ENCODE results near the gene C19orf85. TPM values are rescaled to one million over a fixed set of nuclear protein-coding genes. Genes with fewer than 3 reads are reported as not detected.
"Not testable (repeated sequence)": the region's sequence is repeated elsewhere in the genome, so short reads cannot be mapped to it uniquely, and the experiment has no call there.

The C19orf85 gene
- not detected in 2 replicates for total RNA-seq

DNA sequence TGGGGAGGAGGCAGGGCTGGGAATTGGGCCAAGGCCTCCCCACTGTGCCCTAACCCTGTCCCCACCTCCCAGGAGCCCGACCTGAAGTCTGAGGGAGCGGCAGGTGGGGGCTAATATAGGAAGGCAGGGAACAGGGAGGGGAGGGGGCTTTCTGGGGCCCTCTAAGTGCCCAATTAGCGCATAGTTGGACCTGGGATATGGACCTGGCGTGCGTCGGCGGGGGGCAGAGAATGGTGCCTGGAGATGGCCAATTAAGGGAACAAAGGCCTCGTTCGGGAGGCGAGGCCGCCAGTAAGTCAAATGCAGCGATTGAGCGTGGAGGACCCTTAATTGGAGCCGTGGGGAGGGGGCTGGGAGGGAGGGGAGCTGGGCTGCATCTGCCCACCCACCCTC, at the start of gene C19orf85:
TSS of gene C19orf85 (minus strand) at position 90 of the 393 bp plus-strand sequence. CDS start 197 bp downstream, outside the sequence.
- DNase-seq (ENCODE audit: low read depth, low spot score) = no peak

DNA sequence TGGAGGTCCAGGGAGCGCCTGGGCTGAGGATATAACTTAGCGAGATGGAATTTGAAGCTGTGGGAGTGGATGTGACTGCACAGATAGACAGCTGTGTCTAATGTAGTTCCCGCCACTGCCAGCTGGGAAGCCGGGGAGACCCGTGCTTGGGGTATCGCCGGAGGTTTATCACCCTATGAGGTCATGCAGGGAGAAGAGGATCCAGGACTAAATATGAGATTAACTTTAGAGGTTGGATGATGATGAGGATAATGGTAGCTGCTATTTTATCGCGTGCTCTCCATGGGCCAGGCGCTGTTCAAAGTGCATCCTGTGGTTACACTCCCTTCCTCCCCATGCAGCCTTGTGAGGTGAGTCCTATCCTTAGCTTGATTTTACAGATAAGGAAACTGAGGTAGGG, 43.6 kb upstream of the C19orf85 start:
- DNase-seq (ENCODE audit: low read depth, low spot score) = no peak

DNA sequence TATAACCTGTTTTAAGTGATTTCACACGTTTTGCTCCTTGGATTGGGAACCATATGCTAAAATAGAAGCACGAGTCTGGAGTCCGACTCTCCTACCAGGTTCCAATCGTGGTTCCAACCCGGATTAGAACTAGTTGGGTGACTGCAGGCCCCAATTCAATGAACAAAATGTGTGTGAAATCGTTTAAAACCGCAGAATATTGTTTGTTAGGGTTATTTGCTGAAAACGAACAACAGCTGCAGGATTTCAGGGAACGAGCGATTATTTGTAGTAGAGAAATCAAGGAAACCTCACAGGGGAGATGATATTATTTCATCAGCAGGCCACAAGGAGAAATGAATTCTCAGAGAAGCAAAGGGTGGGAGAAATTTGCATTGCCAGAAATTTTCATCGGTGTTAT, 40.4 kb upstream of the C19orf85 start:
- no peak for DNase-seq (ENCODE audit: low read depth, low spot score)

DNA sequence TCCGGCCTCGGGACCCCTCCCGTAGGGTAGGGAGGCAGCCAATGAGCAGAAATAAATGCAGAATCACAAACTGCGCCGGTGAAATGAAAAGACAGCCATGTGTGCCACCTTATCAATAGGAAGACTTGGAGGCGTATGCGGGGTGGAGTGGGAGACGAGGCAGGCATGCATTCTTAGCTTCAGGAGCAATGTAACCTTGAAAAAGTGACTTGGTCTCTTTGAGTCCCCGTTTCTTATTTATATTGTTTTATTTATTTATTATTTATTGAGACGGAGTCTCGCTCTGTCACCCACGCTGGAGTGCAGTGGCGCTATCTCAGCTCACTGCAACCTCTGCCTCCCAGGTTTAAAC, 39.7 kb upstream of the C19orf85 start:
- DNase-seq (ENCODE audit: low read depth, low spot score) = no peak

DNA sequence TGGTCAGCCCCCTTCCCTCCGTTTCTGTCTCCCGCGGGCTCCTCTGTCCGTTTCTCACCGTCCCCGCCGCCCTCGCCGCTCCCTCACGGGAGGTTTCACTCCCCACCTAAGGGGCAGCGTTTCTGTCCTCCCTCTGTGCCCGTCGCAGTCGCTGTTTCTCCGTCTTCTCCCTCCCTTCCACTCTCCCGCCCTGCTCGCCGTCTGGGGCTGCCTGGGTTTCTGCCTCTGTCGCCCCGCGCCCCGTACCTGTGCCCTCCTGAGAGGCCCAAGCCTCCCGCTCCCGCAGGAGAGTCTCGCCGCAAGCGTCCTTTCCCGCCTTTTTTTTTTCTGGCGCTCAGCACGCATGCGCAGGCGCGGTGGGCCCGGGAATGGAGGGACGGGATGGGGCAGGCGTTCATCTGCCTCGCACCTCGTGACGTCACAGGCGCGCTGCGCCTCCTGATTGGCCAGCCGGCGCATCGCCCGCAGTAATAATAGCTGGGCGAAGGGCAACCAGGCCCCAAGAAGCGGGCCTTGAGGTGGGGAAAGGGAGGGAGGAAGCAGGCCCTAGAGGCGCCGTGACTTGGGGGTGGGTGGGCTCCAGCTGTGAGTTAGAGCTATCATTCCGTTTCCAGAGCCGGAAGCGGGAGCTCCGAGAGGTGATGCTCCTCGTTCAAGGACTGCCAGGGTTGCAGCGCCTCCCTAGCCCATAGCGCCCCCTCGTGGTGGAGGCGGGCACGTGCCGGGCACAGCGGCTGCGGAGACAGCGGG, 39.1 kb upstream of the C19orf85 start:
- DNase-seq (ENCODE audit: low read depth, low spot score) = peak; percentile 66

DNA sequence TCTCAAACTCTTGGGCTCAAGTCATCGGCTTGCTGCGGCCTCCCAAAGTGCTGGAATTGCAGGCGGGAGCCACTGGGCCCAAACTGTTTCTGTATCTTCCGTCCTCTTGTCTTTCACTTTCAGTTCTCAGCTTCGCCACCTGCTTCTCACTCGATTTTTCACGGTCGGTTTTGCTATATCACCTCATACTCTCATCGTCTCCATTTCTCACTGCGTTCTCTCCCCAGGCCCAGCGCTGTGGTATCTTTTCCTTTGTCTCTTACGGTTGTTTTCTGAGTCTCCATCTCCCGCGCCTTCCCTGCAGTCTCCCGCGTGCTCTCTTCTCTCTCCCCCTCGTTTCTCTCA, 38.6 kb upstream of the C19orf85 start:
- DNase-seq (ENCODE audit: low read depth, low spot score) = no peak

DNA sequence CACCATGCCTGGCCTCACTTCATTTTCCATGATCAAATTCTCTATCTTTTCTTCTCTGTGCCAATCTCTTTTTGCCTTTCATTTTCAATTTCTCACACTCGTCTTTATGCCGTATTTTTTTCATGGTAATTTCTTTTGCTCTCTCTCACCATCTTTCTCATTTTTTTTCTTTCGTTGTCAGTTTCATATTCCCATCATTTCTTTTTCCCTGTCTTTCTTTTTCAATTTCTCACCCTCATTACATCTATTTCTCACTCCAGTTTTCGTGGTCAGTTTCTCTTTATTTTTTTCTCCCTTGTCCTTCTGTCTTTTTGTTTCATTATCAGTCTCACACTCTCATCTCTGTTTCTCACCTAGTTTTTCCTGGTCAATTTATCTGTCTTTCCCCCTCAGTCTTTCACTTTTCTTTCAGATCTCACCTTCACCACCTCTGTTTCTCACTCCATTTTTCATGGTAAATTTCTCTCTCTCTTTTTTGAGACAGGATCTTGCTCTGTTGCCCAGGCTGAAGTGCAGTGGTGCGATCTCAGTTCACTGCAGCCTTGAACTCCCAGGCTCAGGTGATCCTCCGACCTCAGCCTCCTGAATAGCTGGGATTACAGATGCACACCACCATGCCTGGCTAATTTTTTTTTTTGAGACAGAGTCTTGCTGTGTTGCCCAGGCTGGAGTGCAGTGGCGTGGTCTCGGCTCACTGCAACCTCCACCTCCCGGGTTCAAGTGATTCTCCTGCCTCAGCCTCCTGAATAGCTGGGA, 37.8 kb upstream of the C19orf85 start:
- no peak for DNase-seq (ENCODE audit: low read depth, low spot score)

DNA sequence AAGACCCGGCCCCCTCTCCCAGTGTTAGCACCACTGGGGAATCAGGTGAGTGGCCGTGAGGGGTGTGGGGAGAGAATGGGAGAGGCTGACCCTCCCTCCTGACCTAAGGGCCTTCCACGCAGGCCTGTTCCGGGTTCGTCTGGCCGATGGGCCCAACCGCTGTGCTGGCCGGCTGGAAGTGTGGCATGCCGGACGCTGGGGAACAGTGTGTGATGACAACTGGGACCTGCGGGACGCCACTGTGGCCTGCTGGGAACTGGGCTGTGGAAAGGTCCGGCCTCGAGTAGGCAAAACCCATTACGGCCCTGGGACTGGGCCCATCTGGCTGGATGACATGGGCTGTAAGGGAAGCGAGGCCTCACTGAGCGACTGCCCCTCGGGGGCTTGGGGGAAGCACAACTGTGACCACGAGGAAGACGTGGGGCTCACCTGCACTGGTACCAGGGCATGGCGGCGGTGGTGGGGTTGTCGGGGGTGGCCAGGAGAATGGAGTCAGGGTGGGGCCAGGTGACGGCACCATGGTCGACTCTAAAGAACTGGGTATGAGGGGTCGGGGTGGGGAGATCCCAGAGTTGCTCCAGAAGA, 35.9 kb upstream of the C19orf85 start:
- no peak for DNase-seq (ENCODE audit: low read depth, low spot score)

DNA sequence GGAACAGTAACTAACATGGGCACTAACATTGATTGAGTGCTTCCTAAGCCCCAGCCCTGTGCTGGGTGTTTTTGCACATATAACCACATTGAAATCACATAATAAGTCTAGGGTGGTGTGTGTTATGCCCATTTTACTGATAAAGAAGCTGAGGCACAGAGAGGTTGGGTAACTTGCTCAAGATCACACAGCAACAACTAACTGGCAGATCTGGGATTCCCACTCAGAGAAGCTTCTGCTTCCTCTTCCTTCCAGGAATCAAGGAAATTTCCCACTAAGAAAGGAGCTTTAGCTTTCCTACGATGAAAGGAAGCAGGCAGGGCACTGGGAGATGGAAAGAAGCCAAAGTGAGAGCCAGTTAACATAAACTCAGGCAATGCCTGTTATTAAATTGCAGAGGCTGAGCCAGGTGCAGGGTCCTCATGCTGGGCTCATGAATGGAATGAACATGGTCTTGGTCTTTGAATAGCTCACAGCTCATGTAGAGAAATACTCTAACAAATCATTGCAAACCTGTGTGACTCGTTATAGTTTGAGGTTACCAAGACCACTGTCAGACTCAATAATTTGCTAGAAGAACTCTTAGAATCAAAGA, 33.8 kb upstream of the C19orf85 start:
- no peak for DNase-seq (ENCODE audit: low read depth, low spot score)

DNA sequence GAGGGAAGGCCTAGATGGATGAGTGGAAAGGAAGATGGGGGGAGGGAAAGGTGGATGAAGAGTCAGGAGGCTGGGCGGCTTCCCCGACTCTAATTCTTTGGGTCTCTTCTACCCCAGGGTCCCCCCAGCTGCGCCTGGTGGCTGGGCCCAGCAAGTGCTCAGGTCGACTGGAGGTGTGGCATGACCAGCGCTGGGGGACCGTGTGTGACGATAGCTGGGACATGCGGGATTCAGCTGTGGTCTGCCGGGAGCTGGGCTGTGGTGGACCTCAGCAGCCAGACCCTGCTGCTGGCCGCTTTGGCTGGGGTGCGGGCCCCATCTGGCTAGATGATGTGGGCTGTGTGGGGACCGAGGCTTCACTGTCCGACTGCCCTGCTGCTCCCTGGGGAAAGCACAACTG, 33.2 kb upstream of the C19orf85 start:
- no peak for DNase-seq (ENCODE audit: low read depth, low spot score)

DNA sequence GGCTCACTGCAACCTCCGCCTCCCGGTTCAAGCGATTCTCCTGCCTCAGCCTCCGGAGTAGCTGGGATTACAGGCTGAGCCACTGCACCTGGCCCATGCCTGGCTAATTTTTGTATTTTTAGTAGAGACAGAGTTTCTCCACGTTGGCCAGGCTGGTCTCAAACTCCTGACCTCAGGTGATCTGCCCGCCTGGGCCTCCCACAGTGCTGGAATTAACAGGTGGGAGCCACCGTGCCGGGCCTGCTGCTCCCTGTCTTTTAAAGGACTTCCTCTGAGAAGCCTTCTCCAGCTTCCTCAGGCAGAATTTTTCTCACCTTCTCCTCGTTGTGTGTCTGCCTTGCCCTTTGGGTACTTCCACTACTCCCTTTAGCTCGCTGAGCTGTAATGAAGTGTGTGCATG, 32.3 kb upstream of the C19orf85 start:
- not testable (repeated sequence) for DNase-seq (ENCODE audit: low read depth, low spot score)

DNA sequence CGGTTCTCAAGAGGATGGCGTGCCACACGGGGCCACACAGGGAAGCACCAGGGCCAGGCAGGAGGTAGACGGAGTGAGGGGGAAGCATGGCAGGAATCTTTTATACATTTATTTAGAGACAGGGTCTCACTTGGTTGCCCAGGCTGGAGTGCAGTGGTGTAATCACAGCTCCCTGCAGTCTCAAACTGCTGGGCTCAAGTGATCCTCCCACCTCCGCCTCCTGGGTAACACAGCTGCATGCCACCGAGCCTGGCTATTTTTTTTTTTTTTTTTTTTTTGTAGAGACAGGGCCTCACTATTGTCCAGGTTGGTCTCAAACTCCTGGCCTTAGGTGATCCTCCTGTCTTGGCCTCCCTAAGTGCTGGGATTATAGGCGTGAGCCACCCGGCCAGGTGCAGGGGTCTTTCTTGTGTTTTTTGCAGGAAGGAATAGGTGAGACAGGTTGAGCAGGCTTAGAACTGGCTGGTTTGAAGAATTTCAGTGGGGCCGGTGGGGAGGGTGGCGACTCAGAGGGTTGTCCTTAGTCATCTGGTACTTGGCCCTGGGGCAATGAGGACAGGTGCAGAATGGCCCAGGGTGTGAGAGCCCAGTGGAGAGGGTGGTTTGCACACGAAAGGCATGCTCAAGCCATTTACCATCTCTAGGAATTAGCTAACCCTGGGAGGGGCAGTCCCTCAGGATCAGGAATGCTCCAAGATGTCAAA, 31.2 kb upstream of the C19orf85 start:
- DNase-seq (ENCODE audit: low read depth, low spot score) = no peak

DNA sequence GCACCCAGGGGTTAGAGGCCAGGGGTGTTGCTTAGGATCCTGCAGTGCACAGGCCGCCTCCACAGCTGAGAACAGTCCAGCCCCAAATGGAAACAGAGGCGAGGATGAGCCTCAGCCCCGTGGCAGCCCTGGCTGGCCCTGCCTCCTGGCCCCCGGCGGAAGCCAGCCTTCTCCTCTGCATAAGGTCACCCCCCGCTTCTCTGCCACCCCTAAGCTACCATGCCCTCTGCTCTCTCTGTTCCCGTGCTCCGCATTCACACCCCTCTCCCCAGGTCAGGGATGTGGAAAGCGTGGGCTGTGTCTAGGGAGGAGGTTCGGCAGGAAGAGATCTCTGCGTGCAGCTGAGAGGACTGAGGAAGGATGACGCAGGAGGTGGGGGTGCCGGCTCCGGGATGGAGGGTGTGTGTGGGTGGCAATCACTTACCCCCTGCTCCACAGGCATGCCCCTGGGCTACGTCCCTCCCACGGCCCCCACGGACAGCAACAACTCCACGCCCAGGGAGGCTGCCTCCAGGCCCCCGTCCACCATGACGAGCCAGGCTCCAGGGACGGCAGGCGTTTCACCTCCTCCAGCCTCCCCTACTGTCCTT, 29.7 kb upstream of the C19orf85 start:
- no peak for DNase-seq (ENCODE audit: low read depth, low spot score)

DNA sequence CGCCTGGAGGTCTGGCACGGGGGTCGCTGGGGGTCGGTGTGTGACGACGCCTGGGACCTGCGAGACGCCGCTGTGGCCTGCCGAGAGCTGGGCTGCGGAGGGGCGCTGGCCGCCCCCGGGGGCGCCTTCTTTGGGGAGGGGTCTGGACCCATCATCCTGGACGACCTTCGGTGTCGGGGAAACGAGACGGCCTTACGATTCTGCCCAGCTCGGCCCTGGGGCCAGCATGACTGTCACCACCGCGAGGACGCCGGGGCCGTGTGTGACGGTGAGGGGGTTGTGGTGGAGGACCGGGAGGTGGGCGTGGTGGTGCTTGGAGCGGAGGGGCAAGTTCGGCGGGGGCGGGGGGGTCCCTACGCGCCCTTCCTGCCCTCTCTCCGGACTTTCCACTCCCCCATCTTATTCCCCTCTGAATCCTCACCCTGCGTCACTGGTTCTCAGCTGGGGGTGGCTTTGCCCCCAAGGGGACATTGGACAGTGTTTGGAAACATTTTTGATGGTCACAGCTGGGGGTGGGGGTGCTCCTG, 29.2 kb upstream of the C19orf85 start:
- no peak for DNase-seq (ENCODE audit: low read depth, low spot score)

DNA sequence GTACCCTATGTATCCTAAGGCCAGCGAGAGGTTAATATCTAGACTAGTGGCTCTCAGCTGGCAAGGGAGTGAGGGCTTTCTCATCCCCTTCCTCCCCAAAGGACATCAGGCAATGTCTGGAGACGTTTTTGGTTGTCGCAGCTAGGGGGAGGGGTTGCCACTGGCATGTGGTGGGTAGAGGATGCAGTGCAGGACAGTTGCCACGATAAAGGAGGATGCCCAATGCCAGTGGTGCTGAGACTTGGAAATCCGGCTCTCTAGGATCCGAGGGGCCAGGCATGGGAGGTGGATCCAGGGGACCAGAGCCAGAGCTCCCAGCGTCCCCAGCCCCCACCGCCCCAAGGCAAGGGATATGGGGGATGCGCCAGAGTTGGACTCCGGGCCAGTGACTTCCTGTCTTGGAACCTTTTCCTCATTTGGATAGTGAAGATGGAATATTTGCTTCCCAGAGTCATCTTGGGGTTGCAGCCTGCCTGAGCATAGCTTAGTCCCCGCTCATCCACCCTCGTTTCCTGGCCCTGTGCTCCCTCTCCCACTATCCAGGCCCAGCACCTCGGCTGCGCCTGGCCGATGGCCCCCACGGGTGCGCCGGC, 28.6 kb upstream of the C19orf85 start:
- DNase-seq (ENCODE audit: low read depth, low spot score) = no peak

DNA sequence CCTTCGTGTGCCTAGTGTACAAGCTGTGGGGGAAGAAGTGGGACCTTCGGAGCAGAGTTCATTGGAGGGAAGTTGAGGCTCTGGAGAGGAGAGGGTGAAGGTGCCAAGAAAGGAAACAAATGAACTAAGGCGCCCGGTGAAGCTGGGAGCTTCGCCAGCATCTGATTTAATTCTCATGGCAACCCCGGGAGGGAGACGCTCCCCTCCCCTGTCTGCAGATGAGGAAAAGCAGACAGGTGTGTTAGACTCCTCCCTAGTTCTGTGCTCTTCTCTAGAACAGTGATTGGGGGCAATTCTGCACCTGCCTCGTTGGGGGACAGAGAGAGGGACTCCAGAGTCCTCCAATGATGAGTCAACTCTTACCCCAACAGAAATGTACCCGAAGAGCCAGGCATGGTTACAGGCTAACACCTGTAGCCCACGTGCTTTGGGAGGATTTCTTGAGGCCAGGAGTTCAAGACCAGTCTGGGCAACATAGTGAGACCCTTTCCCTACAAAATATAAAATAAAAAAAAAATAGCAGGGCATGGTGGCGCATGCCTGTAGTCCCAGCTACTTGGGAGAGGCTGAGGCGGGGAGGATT, 27.9 kb upstream of the C19orf85 start:
- DNase-seq (ENCODE audit: low read depth, low spot score) = no peak

DNA sequence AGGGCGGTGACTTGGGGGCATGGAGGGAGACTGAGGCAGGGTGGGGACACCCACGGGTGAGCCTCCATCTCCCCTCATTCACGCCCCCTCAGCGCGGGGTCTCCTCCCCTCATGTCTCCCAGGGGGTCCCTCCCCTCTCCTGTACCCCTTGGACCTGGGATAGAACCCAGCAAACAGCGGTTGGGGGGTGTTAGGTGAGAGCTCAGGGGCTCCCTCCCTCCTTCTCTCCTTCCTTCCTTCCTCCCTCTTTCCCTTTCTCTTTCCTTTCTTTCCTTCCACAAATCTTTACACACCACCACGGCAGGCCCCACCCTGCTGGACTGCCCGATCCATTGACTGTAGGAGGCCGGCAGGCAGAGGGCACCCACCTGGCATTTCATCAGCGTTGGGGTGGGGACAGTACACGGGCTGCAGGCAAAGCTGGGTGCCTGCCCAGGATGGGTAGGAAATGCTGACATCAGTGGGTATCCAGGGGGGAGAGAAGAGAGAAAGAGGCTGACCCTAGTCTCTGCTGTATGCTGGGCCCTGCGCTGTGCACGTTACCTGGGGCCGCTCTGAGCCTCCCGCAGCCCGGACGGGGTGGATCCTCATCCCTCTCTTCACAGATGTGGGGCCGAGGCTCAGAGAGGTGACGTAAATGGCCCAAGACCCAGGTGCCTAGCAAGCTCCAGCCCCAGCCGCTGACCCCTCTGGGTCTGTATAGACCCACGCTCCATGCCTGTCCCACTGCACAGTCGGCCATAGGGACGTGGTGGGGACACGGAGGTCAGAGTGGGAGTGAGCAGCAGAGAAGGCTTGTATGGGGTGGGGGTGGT, 27.2 kb upstream of the C19orf85 start:
- no peak for DNase-seq (ENCODE audit: low read depth, low spot score)

DNA sequence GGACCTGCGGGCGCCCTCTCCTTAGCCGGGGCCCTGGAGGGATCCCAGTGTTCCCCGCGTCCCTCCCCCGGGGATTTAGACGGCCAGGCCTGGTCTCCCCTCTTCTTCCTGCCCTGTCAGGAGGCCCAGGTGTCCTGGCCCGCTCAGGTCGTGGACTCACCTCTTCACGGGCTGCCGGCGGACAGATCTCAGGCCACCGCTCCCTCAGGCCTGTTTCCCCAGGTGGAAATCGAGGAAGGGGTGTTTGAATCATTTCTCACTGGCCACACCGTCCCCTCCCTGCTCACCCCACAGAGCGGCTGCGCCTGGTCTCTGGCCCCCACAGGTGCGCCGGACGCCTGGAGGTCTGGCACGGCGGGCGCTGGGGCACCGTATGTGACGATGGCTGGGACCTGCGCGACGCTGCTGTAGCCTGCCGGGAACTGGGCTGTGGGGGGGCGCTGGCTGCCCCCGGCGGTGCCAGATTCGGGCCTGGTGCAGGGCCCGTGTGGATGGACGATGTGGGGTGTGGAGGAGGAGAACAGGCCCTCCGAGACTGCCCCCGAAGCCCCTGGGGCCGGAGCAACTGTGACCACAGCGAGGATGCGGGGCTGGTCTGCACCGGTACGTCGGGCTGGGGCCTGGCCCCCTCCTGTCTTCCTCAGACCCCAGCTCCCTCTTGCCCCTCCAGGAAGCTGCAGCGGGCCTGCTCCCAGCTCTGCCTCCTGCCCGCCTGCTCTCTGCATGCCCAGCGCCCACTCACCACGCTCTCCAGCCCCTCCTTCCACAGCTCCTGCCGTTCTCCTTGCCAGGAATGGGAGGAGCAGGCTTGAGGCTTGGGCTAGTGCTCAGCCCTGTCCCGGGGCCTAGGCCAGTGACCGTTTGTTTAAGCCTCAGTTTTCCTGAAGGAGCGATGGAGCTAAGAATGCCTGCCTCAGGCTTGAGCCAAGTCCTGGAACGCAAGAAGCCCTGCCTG, 26.2 kb upstream of the C19orf85 start:
- DNase-seq (ENCODE audit: low read depth, low spot score) = no peak
